BE2C (cell line): ENCODE data around the gene CACNA1F.

Experiments used
- DNase-seq: peaks from one replicate; pipeline ENCODE4 v3.0.0-alpha.2; 2020
- H3K27me3 ChIP-seq: fragments of 250-450 bp; sonication (Bioruptor Pico); 2 replicates; pipeline ENCODE4 v1.5.1; 2020; ENCODE audit warnings: mild to moderate bottlenecking
- H3K36me3 ChIP-seq: fragments of 250-450 bp; sonication (Bioruptor Pico); 2 replicates; pipeline ENCODE4 v1.5.1; 2020; ENCODE audit warnings: mild to moderate bottlenecking
- H3K4me1 ChIP-seq: fragments of 250-450 bp; sonication (Bioruptor Pico); 2 replicates; pipeline ENCODE4 v1.5.1; 2020
- H3K4me3 ChIP-seq: 2 replicates; pipeline ENCODE4 v1.5.1; 2011; ENCODE audit warnings: low read depth, low read length
- H3K9me3 ChIP-seq: fragments of 250-450 bp; sonication (Bioruptor Pico); 2 replicates; pipeline ENCODE4 v1.5.1; 2020
- CTCF ChIP-seq: IDR thresholded peaks from 2 replicates; pipeline ENCODE4 v1.5.1; 2012; ENCODE audit warnings: mild to moderate bottlenecking, low read depth, low read length

The CACNA1F gene

GRCh38 chrX:49254639-49255038 lies 21.5 kb upstream of the CACNA1F start:
- no peak for TF ChIP-seq CTCF
- Histone ChIP-seq H3K27me3 (no peaks in the 10 kb centered on the region), H3K4me1 (no peaks in the 10 kb centered on the region), H3K36me3 (no peaks in the 10 kb centered on the region), H3K4me3 (no peak overlapping the region), H3K9me3 (no peaks in the 10 kb centered on the region)
- DNase-seq, result no peak

GRCh38 chrX:49251325-49251724 lies 18.2 kb upstream of the CACNA1F start:
- H3K4me1 ChIP-seq, result no peaks in the 10 kb centered on the region
- TF ChIP-seq CTCF, result no peak
- no peak for DNase-seq
- H3K9me3 ChIP-seq, result no peaks in the 10 kb centered on the region
- H3K4me3 ChIP-seq, result no peak overlapping the region
- no peaks in the 10 kb centered on the region for H3K36me3 ChIP-seq
- H3K27me3 ChIP-seq, result no peaks in the 10 kb centered on the region

GRCh38 chrX:49250578-49250977 lies 17.4 kb upstream of the CACNA1F start:
- H3K4me1 ChIP-seq, result no peaks in the 10 kb centered on the region
- H3K9me3 ChIP-seq, result no peaks in the 10 kb centered on the region
- H3K27me3 ChIP-seq, result no peaks in the 10 kb centered on the region
- no peaks in the 10 kb centered on the region for H3K36me3 ChIP-seq
- no peak overlapping the region for H3K4me3 ChIP-seq
- no peak for DNase-seq
- no peak for TF ChIP-seq CTCF

GRCh38 chrX:49250066-49250465 lies 16.9 kb upstream of the CACNA1F start:
- no peaks in the 10 kb centered on the region for H3K9me3 ChIP-seq
- no peaks in the 10 kb centered on the region for H3K27me3 ChIP-seq
- H3K4me3 ChIP-seq, result no peak overlapping the region
- H3K36me3 ChIP-seq, result no peaks in the 10 kb centered on the region
- no peak for TF ChIP-seq CTCF
- no peak for DNase-seq
- H3K4me1 ChIP-seq, result no peaks in the 10 kb centered on the region

- no peak for TF ChIP-seq CTCF
- H3K4me1 ChIP-seq, result no peaks in the 10 kb centered on the region
- H3K9me3 ChIP-seq, result no peaks in the 10 kb centered on the region
- H3K27me3 ChIP-seq, result no peaks in the 10 kb centered on the region
- DNase-seq, result no peak
- H3K36me3 ChIP-seq, result no peaks in the 10 kb centered on the region
- H3K4me3 ChIP-seq, result no peak overlapping the region
Observed at GRCh38 chrX:49249616-49250015, 16.5 kb upstream of the CACNA1F start.

- DNase-seq, result no peak
- Histone ChIP-seq H3K9me3 (no peaks in the 10 kb centered on the region), H3K27me3 (no peaks in the 10 kb centered on the region), H3K4me3 (no peak overlapping the region), H3K4me1 (no peaks in the 10 kb centered on the region), H3K36me3 (no peaks in the 10 kb centered on the region)
- TF ChIP-seq CTCF, result no peak
Observed at GRCh38 chrX:49249071-49249470, 15.9 kb upstream of the CACNA1F start.
